T-cell (primary cell): ENCODE measurements around the gene CDH13. TPM values are rescaled to one million over a fixed set of nuclear protein-coding genes. Genes with fewer than 3 reads are reported as not detected.

Source experiments
- ATAC-seq, 4 experiments: fragments of 200-7000 bp in 3 of 4; fragments of 150-1000 bp in 1 of 4; cut with Tn5 transposase; replicated peaks in 1 of 4; 1 replicate in 3 of 4; 2 replicates in 1 of 4; pipeline ENCODE4 v1.10.0; 2021; ENCODE audit warnings: moderate library complexity in 3 of 4, mild to moderate bottlenecking in 2 of 4, moderate number of reproducible peaks in 1 of 4
- CTCF ChIA-PET, 2 donors: fragments of 300-600 bp; sonication (Branson Sonifier 250); formaldehyde crosslinking; loops; one replicate each; lab custom pipeline; 2022; ENCODE audit warnings: antibody characterized with exemption in 2 of 2; lab: Charles Lee
- POLR2A ChIA-PET, 2 donors: fragments of 300-600 bp; sonication (Branson Sonifier 250); formaldehyde crosslinking; loops; one replicate each; lab custom pipeline; 2022; ENCODE audit warnings: antibody characterized with exemption in 2 of 2; lab: Charles Lee
- DNase-seq, 35 experiments: peaks; one replicate each; pipeline versions ENCODE4 v3.0.0 to v3.0.0-alpha.2; 2013 to 2023
- H3K27ac ChIP-seq: one replicate; pipeline ENCODE4 v1.5.1; 2013; ENCODE audit warnings: low read length
- H3K27me3 ChIP-seq, 2 experiments: replicated peaks in 1 of 2; 1 replicate in 1 of 2; 2 replicates in 1 of 2; pipeline versions ENCODE4 v1.6.1 to v1.7.0; 2013; ENCODE audit warnings: low read length in 1 of 2, mixed read lengths in 1 of 2; ENCODE audit not compliant: control insufficient read depth in 2 of 2, insufficient read depth in 2 of 2; ENCODE audit errors: extremely low read depth in 1 of 2
- H3K36me3 ChIP-seq, 2 donors: 1 replicate in 1 of 2; 2 replicates in 1 of 2; pipeline versions ENCODE4 v1.6.1 to v1.7.0; 2013; ENCODE audit warnings: low read length in 1 of 2; ENCODE audit not compliant: control insufficient read depth in 2 of 2, insufficient read depth in 1 of 2; ENCODE audit errors: extremely low read depth in 1 of 2
- H3K4me1 ChIP-seq, 2 experiments: 1 replicate in 1 of 2; 2 replicates in 1 of 2; pipeline versions ENCODE4 v1.6.1 to v1.7.0; 2013; ENCODE audit warnings: low read length in 2 of 2, mixed read lengths in 1 of 2; ENCODE audit not compliant: insufficient read depth in 2 of 2, control insufficient read depth in 1 of 2; ENCODE audit errors: extremely low read depth in 1 of 2
- H3K4me3 ChIP-seq, 2 donors: 1 replicate in 1 of 2; 2 replicates in 1 of 2; pipeline versions ENCODE4 v1.5.1 to v1.7.0; 2013; ENCODE audit warnings: mild to moderate bottlenecking in 2 of 2, low read length in 1 of 2, moderate library complexity in 1 of 2; ENCODE audit not compliant: control insufficient read depth in 1 of 2; ENCODE audit errors: extremely low read depth in 1 of 2
- H3K9me3 ChIP-seq: 2 replicates; pipeline ENCODE4 v1.7.0; 2013
- H3K27ac Mint-ChIP-seq, 2 donors: one replicate each; pipeline ENCODE4 v1.8.0; 2020 to 2021; ENCODE audit warnings: mild to moderate bottlenecking in 2 of 2, mixed read lengths in 2 of 2
- H3K27me3 Mint-ChIP-seq, 2 donors: one replicate each; pipeline ENCODE4 v1.8.0; 2021 to 2022; ENCODE audit warnings: mixed read lengths in 2 of 2
- H3K36me3 Mint-ChIP-seq: one replicate; pipeline ENCODE4 v1.8.0; 2021; ENCODE audit warnings: mixed read lengths
- H3K4me1 Mint-ChIP-seq, 3 donors: one replicate each; pipeline ENCODE4 v1.8.0; 2020 to 2022; ENCODE audit warnings: mixed read lengths in 3 of 3, mild to moderate bottlenecking in 1 of 3
- H3K4me3 Mint-ChIP-seq, 3 donors: one replicate each; pipeline ENCODE4 v1.8.0; 2020 to 2022; ENCODE audit warnings: mild to moderate bottlenecking in 3 of 3, mixed read lengths in 3 of 3, moderate library complexity in 3 of 3
- H3K9me3 Mint-ChIP-seq, 3 donors: one replicate each; pipeline ENCODE4 v1.8.0; 2020 to 2022; ENCODE audit warnings: mixed read lengths in 3 of 3
- WGBS: methylation state at CpG from one replicate; pipeline ENCODE4 v1.1.5; 2013; ENCODE audit warnings: missing lambda C conversion rate; ENCODE audit not compliant: insufficient coverage; 5-methylcytosine and 5-hydroxymethylcytosine counted together
- total RNA-seq, 35 experiments: library from RNA in 6 of 35; stranded (reverse) in 6 of 35; fragments of 120-200 nt in 1 of 35; gene quantifications; one replicate each; pipeline versions ENCODE4 v1.2.1 to v1.2.4 and lab custom pipeline; 2013 to 2026

Gene CDH13
- total RNA-seq, 5 donors from 2014 or later (not counting 1 experiment from before 2014, with no cell fraction given), result not detected

DNA sequence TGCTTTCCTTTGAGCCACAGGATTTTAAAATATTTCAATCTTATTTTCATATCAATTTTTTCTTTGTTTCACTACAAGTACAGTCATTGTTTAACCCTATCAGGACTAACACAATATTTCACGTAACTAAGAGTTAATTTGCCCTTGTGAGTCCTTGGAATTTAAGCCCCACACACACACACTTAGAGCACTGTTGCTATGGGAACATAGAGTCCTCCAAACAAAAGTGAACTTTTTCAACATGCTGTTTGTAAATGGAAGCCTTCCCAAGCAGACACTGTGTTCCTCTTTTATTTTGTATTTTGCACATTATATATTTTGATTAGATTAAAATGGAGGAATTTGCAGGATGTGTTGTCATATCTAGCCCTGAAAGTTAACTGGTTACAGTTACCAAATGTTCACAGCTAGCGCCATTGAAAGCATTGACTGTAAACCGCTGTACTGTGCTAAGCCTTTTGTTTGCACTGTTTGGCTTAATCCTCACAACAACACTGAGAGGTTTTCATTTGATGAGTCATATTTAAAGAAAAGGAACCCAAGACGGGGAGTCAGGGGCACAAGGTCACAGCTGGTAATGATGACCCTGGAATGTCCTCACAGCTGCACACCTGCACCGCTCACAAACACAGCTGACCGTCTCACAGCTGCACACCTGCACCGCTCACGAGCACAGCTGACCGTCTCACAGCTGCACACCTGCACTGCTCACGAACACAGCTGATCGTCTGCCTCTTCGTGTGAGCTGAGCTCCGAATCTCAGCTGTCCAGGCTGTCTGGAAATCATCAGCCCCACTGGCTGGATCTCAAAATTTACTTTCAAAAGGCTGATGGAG lies 1187.3 kb downstream of the CDH13 start:
- Mint-ChIP-seq H3K27ac (no peak overlapping the region), H3K9me3 (no peaks in the 10 kb centered on the region), H3K4me1 (peaks cover 17 to 22% (median 21%) of the 10 kb centered on the region in 3 donors), H3K36me3 (peaks cover 26% of the 10 kb centered on the region), H3K4me3 (no peak overlapping the region), H3K27me3 (no peaks in the 10 kb centered on the region)
- Histone ChIP-seq H3K36me3 (peaks cover 0 to 27% of the 10 kb centered on the region in 2 donors), H3K4me1 (peaks cover 1 to 7% of the 10 kb centered on the region in 2 experiments), H3K9me3 (no peaks in the 10 kb centered on the region), H3K27ac (no peak overlapping the region), H3K4me3 (no peak overlapping the region), H3K27me3 (no peaks in the 10 kb centered on the region)
- no peak for DNase-seq
- ATAC-seq, result no peak
- CTCF ChIA-PET, result no interaction called here
- 87% methylated on average over 10 of the region's 13 CpGs for WGBS
- POLR2A ChIA-PET, result no interaction called here

DNA sequence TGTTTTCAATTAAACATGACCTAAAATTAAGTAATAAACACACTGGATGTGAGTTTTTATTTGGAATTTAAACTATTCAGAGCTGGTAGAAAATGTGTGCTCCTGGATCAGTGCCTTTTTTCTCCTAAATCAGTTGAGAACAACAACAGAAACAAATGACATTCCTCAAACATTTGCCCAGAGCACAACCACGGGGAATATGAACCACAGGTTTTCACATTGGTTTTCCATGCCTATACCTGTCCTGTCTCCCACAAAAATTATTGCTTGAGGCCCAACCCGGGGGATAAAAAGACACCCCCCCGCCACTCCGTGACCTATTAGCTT lies 1187.9 kb downstream of the CDH13 start:
- CTCF ChIA-PET, result interaction anchor here in 1 of 2 donors (0.7 kb wide), 1 partner anchor 73 kb away, joined by 3 read pairs; no protein-coding TSS in a partner anchor
- Histone ChIP-seq H3K27ac (no peak overlapping the region), H3K9me3 (no peaks in the 10 kb centered on the region), H3K27me3 (no peaks in the 10 kb centered on the region), H3K36me3 (peaks cover 0 to 26% of the 10 kb centered on the region in 2 donors), H3K4me1 (peaks cover 0 to 1% of the 10 kb centered on the region in 2 experiments), H3K4me3 (no peak overlapping the region)
- H3K4me3 Mint-ChIP-seq, result no peak overlapping the region
- peaks cover 13 to 17% (median 17%) of the 10 kb centered on the region in 3 donors for H3K4me1 Mint-ChIP-seq
- H3K36me3 Mint-ChIP-seq, result peaks cover 24% of the 10 kb centered on the region
- no peaks in the 10 kb centered on the region for H3K27me3 Mint-ChIP-seq
- H3K27ac Mint-ChIP-seq, result no peak overlapping the region
- DNase-seq, result no peak
- no peaks in the 10 kb centered on the region for H3K9me3 Mint-ChIP-seq
- ATAC-seq, result no peak
- 100% methylated on average over 1 of the region's 4 CpGs for WGBS
- POLR2A ChIA-PET, result no interaction called here

DNA sequence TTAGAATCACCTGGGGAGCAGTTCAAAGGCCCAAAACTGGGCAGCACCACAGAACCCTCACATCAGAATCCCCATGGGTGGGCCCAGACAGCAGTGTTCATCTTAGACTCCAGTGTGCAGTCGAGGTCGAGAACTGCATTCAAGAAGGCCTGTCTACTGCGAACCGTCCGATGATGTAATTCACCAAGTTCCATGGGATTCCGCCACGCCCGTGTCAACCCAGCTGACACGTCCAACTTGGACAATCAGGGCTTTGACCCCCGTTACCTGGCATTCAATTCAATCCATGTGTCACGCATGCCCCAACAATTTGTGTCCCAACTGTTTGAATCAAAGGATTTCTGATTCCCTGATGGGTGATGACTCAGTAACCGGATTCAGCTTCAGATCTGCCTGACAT lies 1190.3 kb downstream of the CDH13 start:
- ATAC-seq (no peak), DNase-seq (no peak)
- ChIA-PET POLR2A (no interaction called here), CTCF (interaction anchor here in 1 of 2 donors (0.5 kb wide), 1 partner anchor 1794 kb away, joined by 4 read pairs; no protein-coding TSS in a partner anchor)
- Mint-ChIP-seq H3K36me3 (peaks cover 13% of the 10 kb centered on the region), H3K27ac (no peak overlapping the region), H3K27me3 (peaks cover 0 to 4% of the 10 kb centered on the region in 2 donors), H3K4me1 (peaks cover 0 to 4% (median 0%) of the 10 kb centered on the region in 3 donors), H3K4me3 (no peak overlapping the region), H3K9me3 (no peaks in the 10 kb centered on the region)
- no peak overlapping the region for H3K27ac ChIP-seq
- H3K4me3 ChIP-seq, result no peak overlapping the region
- H3K9me3 ChIP-seq, result no peaks in the 10 kb centered on the region
- H3K36me3 ChIP-seq, result peaks cover 0 to 9% of the 10 kb centered on the region in 2 donors
- peaks cover 0 to 10% of the 10 kb centered on the region in 2 experiments for H3K27me3 ChIP-seq
- WGBS, result 92% methylated on average over 12 of the region's 12 CpGs
- no peaks in the 10 kb centered on the region for H3K4me1 ChIP-seq

DNA sequence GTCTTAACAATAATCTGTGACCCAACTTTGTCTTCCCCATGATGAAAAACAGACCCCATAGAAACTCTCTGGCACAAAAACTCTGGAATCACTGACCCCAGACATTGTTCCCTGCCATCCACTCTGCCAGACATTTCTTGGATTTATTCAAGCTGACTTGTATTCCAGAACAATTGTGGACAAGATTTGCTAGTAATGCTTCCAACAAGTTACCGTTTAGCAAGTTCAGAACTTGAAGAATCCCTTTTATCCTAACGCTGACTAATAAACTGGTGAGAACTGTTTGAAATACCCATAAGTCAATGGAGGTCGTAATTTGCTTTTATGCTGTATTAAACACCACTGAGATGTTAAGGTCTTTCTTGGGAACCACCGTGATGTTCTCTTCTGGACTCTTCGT lies 1191.5 kb downstream of the CDH13 start:
- H3K27me3 Mint-ChIP-seq, result peaks cover 0 to 11% of the 10 kb centered on the region in 2 donors
- Histone ChIP-seq H3K4me1 (no peaks in the 10 kb centered on the region), H3K4me3 (no peak overlapping the region), H3K27me3 (peaks cover 0 to 10% of the 10 kb centered on the region in 2 experiments), H3K36me3 (no peaks in the 10 kb centered on the region), H3K27ac (no peak overlapping the region), H3K9me3 (no peaks in the 10 kb centered on the region)
- peaks cover under 1% of the 10 kb centered on the region for H3K36me3 Mint-ChIP-seq
- WGBS, result 84% methylated on average over 4 of the region's 5 CpGs
- H3K27ac Mint-ChIP-seq, result no peak overlapping the region
- no peak overlapping the region for H3K4me3 Mint-ChIP-seq
- no peaks in the 10 kb centered on the region for H3K9me3 Mint-ChIP-seq
- no peaks in the 10 kb centered on the region for H3K4me1 Mint-ChIP-seq
- ChIA-PET POLR2A (no interaction called here), CTCF (no interaction called here)
- ATAC-seq (no peak), DNase-seq (no peak)

DNA sequence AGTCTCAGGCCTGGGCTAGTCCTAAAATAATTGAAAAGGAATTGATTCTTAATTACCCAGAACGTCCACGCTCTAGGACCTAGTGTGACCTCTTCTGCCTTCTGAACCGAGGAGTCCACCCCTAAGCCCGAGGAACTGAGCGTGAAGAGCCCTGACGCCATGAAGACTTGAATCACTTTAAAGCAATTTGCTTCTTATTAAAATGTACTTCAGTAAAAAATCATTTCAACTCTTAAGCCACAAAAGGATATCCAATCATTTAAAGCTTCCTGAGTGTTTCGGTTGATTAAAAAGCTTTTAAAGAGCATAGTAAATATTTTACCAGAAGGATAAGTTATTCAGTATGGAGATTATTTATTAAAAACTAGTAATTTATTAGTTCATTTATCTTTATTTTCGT lies 1192.6 kb downstream of the CDH13 start:
- ChIA-PET CTCF (no interaction called here), POLR2A (no interaction called here)
- Mint-ChIP-seq H3K27me3 (peaks cover 0 to 11% of the 10 kb centered on the region in 2 donors), H3K4me3 (no peak overlapping the region), H3K36me3 (no peaks in the 10 kb centered on the region), H3K27ac (no peak overlapping the region), H3K9me3 (no peaks in the 10 kb centered on the region), H3K4me1 (no peaks in the 10 kb centered on the region)
- no peaks in the 10 kb centered on the region for H3K36me3 ChIP-seq
- no peaks in the 10 kb centered on the region for H3K4me1 ChIP-seq
- no peak overlapping the region for H3K4me3 ChIP-seq
- H3K9me3 ChIP-seq, result no peaks in the 10 kb centered on the region
- H3K27me3 ChIP-seq, result peaks cover 0 to 10% of the 10 kb centered on the region in 2 experiments
- no peak for DNase-seq
- 43% methylated on average over 4 of the region's 8 CpGs for WGBS
- no peak for ATAC-seq
- H3K27ac ChIP-seq, result no peak overlapping the region

DNA sequence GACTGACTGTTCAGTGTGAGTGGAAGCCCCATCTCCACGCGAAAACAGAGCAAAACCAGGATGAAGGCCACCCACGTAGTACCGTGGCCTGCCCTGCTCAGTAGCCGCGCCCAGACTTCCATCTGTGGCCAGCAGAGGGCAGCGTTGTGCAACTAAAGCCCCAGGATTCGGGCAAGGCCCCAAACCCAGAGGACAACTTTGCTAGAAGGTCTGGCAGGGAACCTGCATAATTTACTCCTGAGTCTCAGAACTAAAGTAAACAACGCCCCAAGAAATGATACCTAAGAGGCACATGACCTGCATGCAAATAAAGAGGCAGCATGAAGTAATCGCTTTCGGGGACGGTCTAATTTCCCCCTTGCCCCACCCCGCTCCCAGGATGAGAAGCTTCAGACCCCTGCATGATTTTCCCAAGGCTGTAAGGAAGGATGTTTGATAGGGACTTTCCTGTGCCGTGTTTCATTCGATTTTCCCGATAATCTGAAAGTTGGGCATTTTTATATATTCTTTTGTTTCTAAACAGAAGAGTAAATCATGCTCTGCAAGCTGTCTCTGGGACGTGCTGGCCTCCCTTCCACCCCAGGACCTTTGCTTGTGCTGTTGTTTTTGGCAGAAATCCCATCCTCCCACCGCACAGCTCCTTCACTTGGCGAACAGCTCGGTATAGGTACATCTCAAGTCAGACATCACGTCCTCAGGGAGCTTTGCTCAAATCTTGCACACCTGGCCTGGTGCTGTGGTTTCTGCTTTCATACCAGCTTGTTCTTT lies 1199.6 kb downstream of the CDH13 start:
- no peak overlapping the region for H3K27ac ChIP-seq
- H3K36me3 Mint-ChIP-seq, result no peaks in the 10 kb centered on the region
- no peaks in the 10 kb centered on the region for H3K36me3 ChIP-seq
- H3K4me3 Mint-ChIP-seq, result no peak overlapping the region
- 23% methylated on average over 11 of the region's 21 CpGs for WGBS
- peaks cover 0 to 9% of the 10 kb centered on the region in 2 donors for H3K27me3 Mint-ChIP-seq
- CTCF ChIA-PET, result interaction anchor here (0.7 to 1.7 kb wide), 2 partner anchors 54 to 240 kb away, joined by 3 to 4 read pairs; no protein-coding TSS in a partner anchor
- H3K9me3 ChIP-seq, result no peaks in the 10 kb centered on the region
- no peaks in the 10 kb centered on the region for H3K9me3 Mint-ChIP-seq
- DNase-seq (peak; percentile 42 to 83 (median 69)), ATAC-seq (peak; percentile 88 to 96 (median 96))
- peaks cover 0 to 3% of the 10 kb centered on the region in 2 experiments for H3K27me3 ChIP-seq
- H3K4me3 ChIP-seq, result no peak overlapping the region
- H3K4me1 ChIP-seq, result peaks cover 0 to 5% of the 10 kb centered on the region in 2 experiments
- H3K4me1 Mint-ChIP-seq, result peaks cover 0 to 6% (median 4%) of the 10 kb centered on the region in 3 donors
- H3K27ac Mint-ChIP-seq, result no peak overlapping the region
- POLR2A ChIA-PET, result no interaction called here
